SH-SY5Y (cell line): ENCODE data around the gene ZBP1.

Experiments
- GATA2 ChIP-seq: IDR thresholded peaks from 2 replicates; pipeline ENCODE4 v1.6.1; 2011; ENCODE audit warnings: mild to moderate bottlenecking, low read depth, low read length
- GATA3 ChIP-seq: IDR thresholded peaks from 2 replicates; pipeline ENCODE4 v1.6.1; 2011; ENCODE audit warnings: low read depth, mild to moderate bottlenecking, low read length, moderate library complexity

- TF ChIP-seq GATA2 (no peak), GATA3 (no peak)
Observed at GRCh38 chr20:57588596-57588995, 31.6 kb downstream of the ZBP1 start.
